ENCODE results near the gene PINK1.
"Not testable (repeated sequence)": the region's sequence is repeated elsewhere in the genome, so short reads cannot be mapped to it uniquely, and the experiment has no call there.

Gene PINK1

GRCh38 chr1:20633190-20634064, at the start of gene PINK1:
Gene PINK1 (plus strand): TSS chr1:20633458. CDS start chr1:20633549, 91 bp downstream.
- DNase-seq (ENCODE audit: low spot score): peak; percentile 92

- no peak for DNase-seq (ENCODE audit: low spot score)
These were observed 48.4 kb upstream of the PINK1 start for GRCh38 chr1:20584890-20585289.

GRCh38 chr1:20586953-20587660, 46.2 kb upstream of the PINK1 start:
- peak; percentile 27 for DNase-seq (ENCODE audit: low spot score)

- DNase-seq (ENCODE audit: low spot score): peak; percentile 58
These were observed 45.6 kb upstream of the PINK1 start for GRCh38 chr1:20587661-20588053.

GRCh38 chr1:20588634-20589225, 44.5 kb upstream of the PINK1 start, which contains the start of gene CDA:
Gene CDA (plus strand): TSS chr1:20589097. CDS start chr1:20589130, 33 bp downstream.
- DNase-seq (ENCODE audit: low spot score): no peak

GRCh38 chr1:20589331-20590278, 43.7 kb upstream of the PINK1 start:
- peak; percentile 45 for DNase-seq (ENCODE audit: low spot score)

GRCh38 chr1:20590306-20590777, 42.9 kb upstream of the PINK1 start:
- DNase-seq (ENCODE audit: low spot score): peak; percentile 83

- no peak for DNase-seq (ENCODE audit: low spot score)
These were observed 39.5 kb upstream of the PINK1 start for GRCh38 chr1:20593756-20594155.

GRCh38 chr1:20594746-20595145, 38.5 kb upstream of the PINK1 start:
- DNase-seq (ENCODE audit: low spot score): no peak

- DNase-seq (ENCODE audit: low spot score): no peak
These were observed 37.2 kb upstream of the PINK1 start for GRCh38 chr1:20596106-20596505.

GRCh38 chr1:20597650-20598049, 35.6 kb upstream of the PINK1 start:
- DNase-seq (ENCODE audit: low spot score): no peak

GRCh38 chr1:20600156-20600555, 33.1 kb upstream of the PINK1 start:
- no peak for DNase-seq (ENCODE audit: low spot score)

- DNase-seq (ENCODE audit: low spot score): no peak
These were observed 32.0 kb upstream of the PINK1 start for GRCh38 chr1:20601129-20601825.

GRCh38 chr1:20602851-20603450, 30.3 kb upstream of the PINK1 start:
- no peak for DNase-seq (ENCODE audit: low spot score)

GRCh38 chr1:20603504-20604464, 29.5 kb upstream of the PINK1 start:
- peak; percentile 90 for DNase-seq (ENCODE audit: low spot score)

GRCh38 chr1:20604678-20605077, 28.6 kb upstream of the PINK1 start:
- no peak for DNase-seq (ENCODE audit: low spot score)

- DNase-seq (ENCODE audit: low spot score): not testable (repeated sequence)
These were observed 26.3 kb upstream of the PINK1 start for GRCh38 chr1:20606801-20607570.

GRCh38 chr1:20609541-20609940, 23.7 kb upstream of the PINK1 start:
- no peak for DNase-seq (ENCODE audit: low spot score)

All from AG08395 (cell line).